Erythroblast (primary cell): ENCODE results near the gene ALDH1L2.

Experiments used
- GATA1 ChIP-seq: IDR thresholded peaks from 2 replicates; pipeline ENCODE4 v1.6.1; 2011; ENCODE audit warnings: low read depth, mild to moderate bottlenecking, control low read depth, low read length, moderate library complexity
- POLR2A ChIP-seq: IDR thresholded peaks from 2 replicates; pipeline ENCODE4 v1.6.1; 2011; ENCODE audit warnings: mild to moderate bottlenecking, low read length

- TF ChIP-seq POLR2A, result no peak
- TF ChIP-seq GATA1, result no peak
Observed at GRCh38 chr12:105048315-105048714, 35.9 kb downstream of the ALDH1L2 start.
